HUES6 (cell line): ENCODE measurements around the gene DRD1.
"Not testable (repeated sequence)": the region's sequence is repeated elsewhere in the genome, so short reads cannot be mapped to it uniquely, and the experiment has no call there.

Source experiments
- H3K27ac ChIP-seq: 2 replicates; pipeline ENCODE4 v1.7.0; 2013; ENCODE audit warnings: low read depth, mild to moderate bottlenecking, low read length, inconsistent platforms
- H3K27me3 ChIP-seq: 2 replicates; pipeline ENCODE4 v1.6.1; 2013; ENCODE audit warnings: low read length; ENCODE audit not compliant: control insufficient read depth, insufficient read depth
- H3K36me3 ChIP-seq: 2 replicates; pipeline ENCODE4 v1.6.1; 2013; ENCODE audit warnings: low read length; ENCODE audit not compliant: control insufficient read depth, insufficient read depth
- H3K4me1 ChIP-seq: 2 replicates; pipeline ENCODE4 v1.6.1; 2013; ENCODE audit warnings: low read length; ENCODE audit not compliant: control insufficient read depth, insufficient read depth
- H3K4me3 ChIP-seq: 2 replicates; pipeline ENCODE4 v1.5.1; 2013; ENCODE audit warnings: low read depth, low read length
- H3K9ac ChIP-seq: one replicate; pipeline ENCODE4 v1.6.1; 2013; ENCODE audit warnings: mild to moderate bottlenecking, low read length
- H3K9me3 ChIP-seq: 2 replicates; pipeline ENCODE4 v1.6.1; 2013; ENCODE audit warnings: low read depth, low read length; ENCODE audit not compliant: control insufficient read depth, insufficient read depth

DRD1 gene

DNA sequence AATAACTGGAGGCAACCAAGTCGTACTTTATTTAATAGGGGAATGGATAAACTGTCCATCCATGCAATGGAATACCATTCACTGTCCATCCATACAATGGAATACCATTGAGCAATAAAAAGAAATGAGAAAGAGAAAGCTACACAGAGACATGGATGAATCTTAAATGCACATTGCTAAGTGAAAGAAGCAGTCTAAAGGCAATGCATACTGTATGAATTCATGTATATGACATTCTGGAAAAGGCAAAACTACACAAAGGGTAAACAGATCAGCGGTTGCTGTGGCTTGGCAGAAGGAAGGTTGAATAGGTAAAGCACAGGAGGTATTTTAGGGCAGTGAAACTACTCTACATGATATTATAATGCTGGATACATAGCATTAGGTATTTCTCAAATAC, 16.2 kb downstream of the DRD1 start:
- no peak overlapping the region for H3K9ac ChIP-seq
- H3K4me3 ChIP-seq = no peak overlapping the region
- no peak overlapping the region for H3K27ac ChIP-seq
- H3K36me3 ChIP-seq = no peaks in the 10 kb centered on the region
- no peaks in the 10 kb centered on the region for H3K4me1 ChIP-seq
- H3K27me3 ChIP-seq = no peaks in the 10 kb centered on the region
- peaks cover 12% of the 10 kb centered on the region; the same call in 1 of the 2 replicates for H3K9me3 ChIP-seq

DNA sequence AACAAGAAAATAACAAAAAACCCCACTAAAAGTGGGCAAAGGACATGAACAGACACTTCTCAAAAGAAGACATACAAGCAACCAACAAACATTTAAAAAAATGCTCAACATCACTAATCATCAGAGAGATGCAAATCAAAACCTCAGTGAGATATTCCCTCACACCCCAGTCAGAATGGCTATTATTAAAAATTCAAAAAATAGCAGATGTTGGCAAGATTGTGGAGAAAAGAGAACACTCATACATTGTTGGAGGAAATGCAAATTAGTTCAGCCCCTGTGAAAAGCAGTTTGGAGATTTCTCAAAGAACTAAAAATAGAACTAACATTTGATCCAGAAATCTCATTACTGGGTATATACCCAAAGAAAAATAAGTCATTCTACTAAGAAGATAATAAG, 19.4 kb downstream of the DRD1 start:
- H3K9me3 ChIP-seq = peaks cover 14% of the 10 kb centered on the region
- H3K4me1 ChIP-seq, H3K4me3 ChIP-seq, H3K9ac ChIP-seq, H3K36me3 ChIP-seq, H3K27me3 ChIP-seq, H3K27ac ChIP-seq: not testable (repeated sequence)

DNA sequence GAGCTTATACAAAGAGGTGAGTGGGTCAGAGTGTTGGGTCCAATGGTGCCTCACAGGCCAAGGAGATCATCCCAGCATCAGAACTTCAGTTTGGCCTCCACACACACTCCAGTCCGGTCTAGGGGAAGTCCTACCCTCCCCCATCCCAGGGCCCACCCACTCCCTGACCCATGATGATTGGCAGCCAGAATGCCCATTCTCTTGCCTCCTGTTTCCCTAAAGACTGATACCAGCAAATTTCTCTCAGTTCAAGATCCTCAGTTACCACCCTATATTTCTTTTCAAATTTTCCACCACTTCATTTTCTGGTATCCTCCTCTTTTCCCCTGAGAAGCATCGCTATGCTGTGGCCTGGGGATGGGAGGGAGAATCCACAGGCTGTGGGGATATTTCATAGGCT, 21.9 kb downstream of the DRD1 start:
- no peaks in the 10 kb centered on the region for H3K27me3 ChIP-seq

DNA sequence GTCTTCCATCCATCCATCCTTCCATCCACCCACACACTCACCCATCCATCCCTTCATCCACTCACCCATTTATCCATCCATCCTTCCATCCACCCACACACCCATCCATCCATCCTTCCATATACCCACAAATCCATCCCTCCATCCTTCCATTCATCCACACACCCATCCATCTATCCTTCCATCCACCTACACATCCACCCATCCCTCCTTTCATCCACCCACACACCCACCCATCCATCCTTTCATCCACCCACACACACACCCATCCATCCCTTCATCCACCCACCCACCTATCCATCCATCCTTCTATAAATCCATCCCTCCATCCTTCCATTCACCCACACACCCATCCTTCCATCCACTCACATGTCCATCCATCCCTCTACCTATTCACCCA, 23.6 kb downstream of the DRD1 start:
- Histone ChIP-seq H3K4me3 (no peak overlapping the region), H3K9me3 (peaks cover 5% of the 10 kb centered on the region), H3K9ac (no peak overlapping the region), H3K27me3 (no peaks in the 10 kb centered on the region), H3K4me1 (no peaks in the 10 kb centered on the region), H3K27ac (no peak overlapping the region), H3K36me3 (no peaks in the 10 kb centered on the region)

More for the DNA sequence above, 21.9 kb downstream of the DRD1 start:
- Histone ChIP-seq H3K4me3 (no peak overlapping the region), H3K9me3 (peaks cover 4% of the 10 kb centered on the region; the same call in 1 of the 2 replicates), H3K4me1 (no peaks in the 10 kb centered on the region), H3K9ac (no peak overlapping the region), H3K27ac (no peak overlapping the region), H3K36me3 (no peaks in the 10 kb centered on the region)

DNA sequence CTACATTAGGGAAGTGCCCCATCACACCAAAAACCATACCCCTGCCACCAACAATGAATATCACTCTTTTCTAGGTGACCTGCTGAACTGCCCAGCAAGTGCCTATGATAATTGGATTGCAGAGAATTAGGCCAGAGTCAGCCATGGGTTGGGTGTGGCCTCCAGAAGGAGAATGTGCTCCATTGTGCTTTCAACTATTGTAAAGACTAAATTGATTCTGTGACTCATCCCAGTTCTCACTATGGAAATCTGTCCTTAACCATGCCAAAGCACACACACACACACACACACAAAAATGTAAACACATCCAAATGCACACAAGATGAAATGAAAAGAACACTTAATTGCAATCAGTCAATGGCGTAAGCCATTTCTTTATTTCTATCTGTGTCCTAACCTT, 25.7 kb downstream of the DRD1 start:
- Histone ChIP-seq H3K9me3 (peaks cover 10% of the 10 kb centered on the region), H3K27me3 (no peaks in the 10 kb centered on the region), H3K4me3 (no peak overlapping the region), H3K9ac (no peak overlapping the region), H3K4me1 (no peaks in the 10 kb centered on the region), H3K27ac (no peak overlapping the region), H3K36me3 (no peaks in the 10 kb centered on the region)

DNA sequence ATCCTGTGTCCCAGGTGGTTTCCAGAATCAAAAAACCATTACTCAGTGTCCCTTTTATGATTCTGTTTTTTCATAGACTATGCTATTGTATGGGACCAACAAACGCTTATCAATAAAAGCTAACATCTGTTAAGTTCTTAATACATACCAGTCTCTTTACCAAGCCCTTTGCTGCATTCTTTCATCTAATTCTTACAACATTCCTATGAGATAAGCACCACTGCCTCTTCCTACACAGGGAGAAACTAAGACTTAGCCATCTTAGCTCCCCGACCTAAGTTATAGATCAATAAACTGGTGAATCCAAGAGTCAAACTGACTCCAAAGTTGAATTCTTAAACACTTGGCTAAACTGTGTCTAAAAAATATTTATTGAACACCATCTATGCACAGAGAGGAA, 26.6 kb downstream of the DRD1 start:
- no peaks in the 10 kb centered on the region for H3K4me1 ChIP-seq

DNA sequence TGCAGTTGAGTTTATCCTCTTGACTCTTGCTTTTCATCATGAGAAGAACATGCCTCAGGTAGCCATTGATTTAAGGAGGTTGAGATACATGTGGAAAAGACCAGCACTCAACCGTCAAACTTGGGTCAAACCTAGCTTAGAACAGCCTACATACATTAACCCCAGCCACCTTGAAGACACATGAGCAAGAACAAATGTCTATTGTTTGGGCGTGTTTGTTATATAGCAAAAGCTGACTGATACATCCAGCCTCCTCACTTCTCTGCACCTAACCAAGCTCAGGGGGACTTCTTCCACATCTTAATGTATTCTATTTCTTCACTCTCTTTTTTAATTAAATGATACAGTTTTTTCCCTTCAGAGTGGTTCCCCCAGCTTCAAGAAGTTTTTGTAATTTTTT, 28.7 kb downstream of the DRD1 start:
- Histone ChIP-seq H3K27me3 (no peaks in the 10 kb centered on the region), H3K4me3 (no peak overlapping the region), H3K27ac (no peak overlapping the region), H3K36me3 (no peaks in the 10 kb centered on the region), H3K9me3 (peaks cover 10% of the 10 kb centered on the region), H3K9ac (no peak overlapping the region), H3K4me1 (no peaks in the 10 kb centered on the region)

More for the DNA sequence above, 26.6 kb downstream of the DRD1 start:
- Histone ChIP-seq H3K9me3 (peaks cover 10% of the 10 kb centered on the region), H3K27me3 (no peaks in the 10 kb centered on the region), H3K4me3 (no peak overlapping the region), H3K27ac (no peak overlapping the region), H3K36me3 (no peaks in the 10 kb centered on the region), H3K9ac (no peak overlapping the region)

DNA sequence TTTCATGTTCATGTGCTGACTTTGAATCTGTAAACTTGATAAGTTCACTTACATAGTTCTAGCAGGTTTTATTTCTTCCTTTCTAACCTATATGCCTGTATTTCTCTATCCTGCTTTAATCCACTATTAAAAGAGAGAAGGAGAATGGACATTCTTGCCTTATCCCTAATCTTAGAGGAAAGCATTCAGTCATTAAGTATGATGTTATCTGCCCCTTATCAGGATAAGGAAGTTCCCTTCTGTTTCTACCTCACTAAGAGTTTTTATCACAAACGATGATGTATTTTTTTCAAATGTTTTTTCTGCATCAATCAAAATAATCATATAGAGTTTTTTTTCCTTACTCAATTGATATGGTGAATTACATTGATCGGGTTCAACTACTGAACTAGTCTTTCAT, 33.1 kb downstream of the DRD1 start:
- Histone ChIP-seq H3K9ac (no peak overlapping the region), H3K27me3 (no peaks in the 10 kb centered on the region), H3K4me3 (no peak overlapping the region), H3K27ac (no peak overlapping the region), H3K36me3 (no peaks in the 10 kb centered on the region), H3K4me1 (no peaks in the 10 kb centered on the region), H3K9me3 (peaks cover 6% of the 10 kb centered on the region)

DNA sequence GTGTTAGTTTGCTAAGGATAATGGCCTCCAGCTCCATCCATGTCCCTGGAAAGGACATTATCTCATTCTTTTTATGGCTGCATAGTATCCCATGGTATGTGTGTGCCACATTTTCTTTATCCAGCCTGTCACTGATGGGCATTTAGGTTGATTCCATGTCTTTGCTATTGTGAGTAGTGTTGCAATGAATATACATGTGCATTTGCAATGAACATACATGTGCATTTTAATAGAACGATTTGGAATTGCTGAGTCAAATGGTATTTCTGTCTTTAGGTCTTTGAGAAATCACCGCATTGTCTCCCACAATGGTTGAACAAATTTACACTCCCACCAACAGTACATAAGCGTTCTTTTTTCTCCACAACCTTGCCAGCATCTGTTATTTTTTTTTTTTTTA, 37.7 kb downstream of the DRD1 start:
- no peaks in the 10 kb centered on the region for H3K4me1 ChIP-seq
- no peaks in the 10 kb centered on the region for H3K27me3 ChIP-seq
- H3K4me3 ChIP-seq = no peak overlapping the region
- H3K9ac ChIP-seq = no peak overlapping the region
- H3K36me3 ChIP-seq = no peaks in the 10 kb centered on the region
- H3K27ac ChIP-seq = no peak overlapping the region
- peaks cover 11% of the 10 kb centered on the region for H3K9me3 ChIP-seq

DNA sequence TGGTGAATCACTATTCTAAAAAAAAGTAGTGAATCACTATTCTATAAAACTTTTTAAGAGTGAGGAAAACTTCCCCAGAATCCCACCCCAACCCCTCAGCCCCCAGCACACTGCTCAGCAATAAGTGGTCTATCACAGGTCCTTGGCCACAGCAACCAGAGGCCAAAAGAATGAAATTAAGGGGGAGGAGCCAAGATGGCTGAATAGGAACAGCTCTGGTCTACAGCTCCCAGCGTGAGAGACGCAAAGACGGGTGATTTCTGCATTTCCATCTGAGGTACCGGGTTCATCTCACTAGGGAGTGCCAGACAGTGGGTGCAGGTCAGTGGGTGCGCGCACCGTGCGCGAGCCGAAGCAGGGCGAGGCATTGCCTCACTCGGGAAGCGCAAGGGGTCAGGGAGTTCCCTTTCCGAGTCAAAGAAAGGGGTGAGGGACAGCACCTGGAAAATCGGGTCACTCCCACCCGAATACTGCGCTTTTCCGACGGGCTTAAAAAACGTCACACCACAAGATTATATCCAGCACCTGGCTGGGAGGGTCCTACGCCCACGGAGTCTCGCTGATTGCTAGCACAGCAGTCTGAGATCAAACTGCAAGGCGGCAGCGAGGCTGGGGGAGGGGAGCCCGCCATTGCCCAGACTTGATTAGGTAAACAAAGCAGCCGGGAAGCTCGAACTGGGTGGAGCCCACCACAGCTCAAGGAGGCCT, 46.2 kb downstream of the DRD1 start:
- H3K9ac ChIP-seq = peak overlapping the region; percentile 68
- not testable (repeated sequence) for H3K27me3 ChIP-seq, H3K27ac ChIP-seq, H3K4me1 ChIP-seq, H3K36me3 ChIP-seq, H3K9me3 ChIP-seq
- peak overlapping the region; percentile 57 for H3K4me3 ChIP-seq

DNA sequence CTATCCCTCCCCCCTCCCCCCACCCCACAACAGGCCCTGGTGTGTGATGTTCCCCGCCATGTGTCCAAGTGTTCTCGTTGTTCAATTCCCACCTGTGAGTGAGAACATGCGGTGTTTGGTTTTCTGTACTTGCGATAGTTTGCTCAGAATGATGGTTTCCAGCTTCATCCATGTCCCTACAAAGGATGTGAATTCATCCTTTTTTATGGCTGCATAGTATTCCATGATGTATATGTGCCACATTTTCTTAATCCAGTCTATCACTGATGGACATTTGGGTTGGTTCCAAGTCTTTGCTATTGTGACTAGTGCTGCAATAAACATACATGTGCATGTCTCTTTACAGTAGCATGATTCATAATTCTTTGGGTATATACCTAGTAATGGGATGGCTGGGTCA, 48.6 kb downstream of the DRD1 start:
- H3K4me1 ChIP-seq, H3K27me3 ChIP-seq, H3K9me3 ChIP-seq, H3K27ac ChIP-seq, H3K36me3 ChIP-seq, H3K9ac ChIP-seq, H3K4me3 ChIP-seq: not testable (repeated sequence)

DNA sequence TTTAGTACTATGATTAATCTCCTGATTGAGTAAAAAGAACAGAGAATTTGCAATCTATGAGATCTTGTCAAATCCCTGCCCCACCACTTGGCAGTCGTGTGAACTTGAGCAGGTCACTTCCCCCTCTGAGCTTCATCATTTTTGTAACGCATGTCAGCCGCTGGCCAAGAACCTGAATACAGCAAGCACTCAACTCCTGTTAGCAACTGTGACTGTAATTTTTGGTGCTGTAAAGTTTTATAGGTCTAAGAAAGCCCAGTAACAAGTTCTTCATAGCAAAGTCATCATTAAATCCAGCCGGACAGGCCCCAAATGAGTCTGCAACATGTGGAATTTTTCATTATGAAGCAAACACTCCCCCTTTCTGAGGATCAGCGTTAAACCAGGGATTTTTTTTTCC, 49.4 kb downstream of the DRD1 start:
- no peaks in the 10 kb centered on the region for H3K4me1 ChIP-seq
- H3K36me3 ChIP-seq = no peaks in the 10 kb centered on the region
- H3K27me3 ChIP-seq = no peaks in the 10 kb centered on the region
- peaks cover 10% of the 10 kb centered on the region; the same call in 1 of the 2 replicates for H3K9me3 ChIP-seq
- no peak overlapping the region for H3K9ac ChIP-seq
- H3K27ac ChIP-seq = no peak overlapping the region
- no peak overlapping the region for H3K4me3 ChIP-seq
